Measurements from ENCODE around the gene EREG.

DNA sequence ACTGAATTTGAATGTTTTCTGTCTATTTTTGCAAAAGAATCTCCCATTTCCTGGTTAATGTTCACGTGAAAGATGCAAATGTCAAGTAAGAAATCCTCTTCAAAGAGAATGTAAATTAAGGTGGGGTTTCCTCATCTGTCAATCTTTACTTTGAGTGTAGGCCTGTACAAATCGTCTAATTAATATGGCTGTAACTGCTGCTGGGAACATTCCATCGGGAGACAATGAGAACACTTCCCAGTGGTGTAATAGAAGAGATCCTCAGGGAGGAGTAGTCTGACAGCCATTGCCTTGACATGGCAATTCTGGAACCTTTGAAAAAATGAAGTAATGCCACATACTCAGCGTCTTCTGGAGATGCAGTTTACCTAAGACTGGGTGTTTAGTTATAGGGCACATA is 3.7 kb downstream of the EREG start:
- TF ChIP-seq, protein P1, sequence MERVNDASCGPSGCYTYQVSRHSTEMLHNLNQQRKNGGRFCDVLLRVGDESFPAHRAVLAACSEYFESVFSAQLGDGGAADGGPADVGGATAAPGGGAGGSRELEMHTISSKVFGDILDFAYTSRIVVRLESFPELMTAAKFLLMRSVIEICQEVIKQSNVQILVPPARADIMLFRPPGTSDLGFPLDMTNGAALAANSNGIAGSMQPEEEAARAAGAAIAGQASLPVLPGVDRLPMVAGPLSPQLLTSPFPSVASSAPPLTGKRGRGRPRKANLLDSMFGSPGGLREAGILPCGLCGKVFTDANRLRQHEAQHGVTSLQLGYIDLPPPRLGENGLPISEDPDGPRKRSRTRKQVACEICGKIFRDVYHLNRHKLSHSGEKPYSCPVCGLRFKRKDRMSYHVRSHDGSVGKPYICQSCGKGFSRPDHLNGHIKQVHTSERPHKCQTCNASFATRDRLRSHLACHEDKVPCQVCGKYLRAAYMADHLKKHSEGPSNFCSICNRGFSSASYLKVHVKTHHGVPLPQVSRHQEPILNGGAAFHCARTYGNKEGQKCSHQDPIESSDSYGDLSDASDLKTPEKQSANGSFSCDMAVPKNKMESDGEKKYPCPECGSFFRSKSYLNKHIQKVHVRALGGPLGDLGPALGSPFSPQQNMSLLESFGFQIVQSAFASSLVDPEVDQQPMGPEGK (CRISPR knock-in tag; IDR thresholded peaks at IDR 0.05; ENCODE audit: borderline replicate concordance), result no peak
- TF ChIP-seq ZFP3 (CRISPR knock-in tag; IDR thresholded peaks at IDR 0.05) (no peak), ARNTL (CRISPR knock-in tag; IDR thresholded peaks at IDR 0.05; ENCODE audit: borderline replicate concordance, low read depth) (no peak), ZNF565 (CRISPR knock-in tag; conservative IDR thresholded peaks at IDR 0.05; ENCODE audit: low read depth) (no peak), ZNF8 (CRISPR knock-in tag; IDR thresholded peaks at IDR 0.05) (no peak), PPARA (CRISPR knock-in tag; IDR thresholded peaks at IDR 0.05; ENCODE audit: borderline replicate concordance) (no peak), ISL1 (CRISPR knock-in tag; IDR thresholded peaks at IDR 0.05) (no peak), GLIS3 (CRISPR knock-in tag; IDR thresholded peaks at IDR 0.05) (no peak), CSDC2 (CRISPR knock-in tag; IDR thresholded peaks at IDR 0.05) (no peak)
- TF ChIP-seq, protein P2, sequence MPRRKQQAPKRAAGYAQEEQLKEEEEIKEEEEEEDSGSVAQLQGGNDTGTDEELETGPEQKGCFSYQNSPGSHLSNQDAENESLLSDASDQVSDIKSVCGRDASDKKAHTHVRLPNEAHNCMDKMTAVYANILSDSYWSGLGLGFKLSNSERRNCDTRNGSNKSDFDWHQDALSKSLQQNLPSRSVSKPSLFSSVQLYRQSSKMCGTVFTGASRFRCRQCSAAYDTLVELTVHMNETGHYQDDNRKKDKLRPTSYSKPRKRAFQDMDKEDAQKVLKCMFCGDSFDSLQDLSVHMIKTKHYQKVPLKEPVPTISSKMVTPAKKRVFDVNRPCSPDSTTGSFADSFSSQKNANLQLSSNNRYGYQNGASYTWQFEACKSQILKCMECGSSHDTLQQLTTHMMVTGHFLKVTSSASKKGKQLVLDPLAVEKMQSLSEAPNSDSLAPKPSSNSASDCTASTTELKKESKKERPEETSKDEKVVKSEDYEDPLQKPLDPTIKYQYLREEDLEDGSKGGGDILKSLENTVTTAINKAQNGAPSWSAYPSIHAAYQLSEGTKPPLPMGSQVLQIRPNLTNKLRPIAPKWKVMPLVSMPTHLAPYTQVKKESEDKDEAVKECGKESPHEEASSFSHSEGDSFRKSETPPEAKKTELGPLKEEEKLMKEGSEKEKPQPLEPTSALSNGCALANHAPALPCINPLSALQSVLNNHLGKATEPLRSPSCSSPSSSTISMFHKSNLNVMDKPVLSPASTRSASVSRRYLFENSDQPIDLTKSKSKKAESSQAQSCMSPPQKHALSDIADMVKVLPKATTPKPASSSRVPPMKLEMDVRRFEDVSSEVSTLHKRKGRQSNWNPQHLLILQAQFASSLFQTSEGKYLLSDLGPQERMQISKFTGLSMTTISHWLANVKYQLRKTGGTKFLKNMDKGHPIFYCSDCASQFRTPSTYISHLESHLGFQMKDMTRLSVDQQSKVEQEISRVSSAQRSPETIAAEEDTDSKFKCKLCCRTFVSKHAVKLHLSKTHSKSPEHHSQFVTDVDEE (CRISPR knock-in tag; IDR thresholded peaks at IDR 0.05), result no peak
- TF ChIP-seq, protein P3, sequence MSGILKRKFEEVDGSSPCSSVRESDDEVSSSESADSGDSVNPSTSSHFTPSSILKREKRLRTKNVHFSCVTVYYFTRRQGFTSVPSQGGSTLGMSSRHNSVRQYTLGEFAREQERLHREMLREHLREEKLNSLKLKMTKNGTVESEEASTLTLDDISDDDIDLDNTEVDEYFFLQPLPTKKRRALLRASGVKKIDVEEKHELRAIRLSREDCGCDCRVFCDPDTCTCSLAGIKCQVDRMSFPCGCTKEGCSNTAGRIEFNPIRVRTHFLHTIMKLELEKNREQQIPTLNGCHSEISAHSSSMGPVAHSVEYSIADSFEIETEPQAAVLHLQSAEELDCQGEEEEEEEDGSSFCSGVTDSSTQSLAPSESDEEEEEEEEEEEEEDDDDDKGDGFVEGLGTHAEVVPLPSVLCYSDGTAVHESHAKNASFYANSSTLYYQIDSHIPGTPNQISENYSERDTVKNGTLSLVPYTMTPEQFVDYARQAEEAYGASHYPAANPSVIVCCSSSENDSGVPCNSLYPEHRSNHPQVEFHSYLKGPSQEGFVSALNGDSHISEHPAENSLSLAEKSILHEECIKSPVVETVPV (CRISPR knock-in tag; IDR thresholded peaks at IDR 0.05), result no peak

Data from SK-N-SH treated with all-trans-retinoic acid at 6 μM for 48 hours (cell line).